Measurements from ENCODE around the gene COL17A1. TPM values are rescaled to one million over a fixed set of nuclear protein-coding genes. Genes with fewer than 3 reads are reported as not detected.
A peak's percentile ranks its signal among the peaks of the same experiment; 100 is the strongest.

The COL17A1 gene
- total RNA-seq, 1 donor from 2014 or later = 10.1 TPM

- peaks cover 4% of the 10 kb centered on the region for H3K9me3 Mint-ChIP-seq (ENCODE audit: unreplicated experiment)
- H3K4me2 ChIP-seq (ENCODE audit: low read length) = peak overlapping the region; percentile 43
- peaks cover 9% of the 10 kb centered on the region for H3K4me1 ChIP-seq (ENCODE audit: insufficient read depth, low read length)
- peak overlapping the region; percentile 27 for H3K4me3 Mint-ChIP-seq (ENCODE audit: unreplicated experiment)
- peaks cover 2% of the 10 kb centered on the region for H3K36me3 Mint-ChIP-seq (ENCODE audit: low read depth, unreplicated experiment)
- no peaks in the 10 kb centered on the region for H3K79me2 ChIP-seq (ENCODE audit: insufficient read depth, low read length)
- no peak overlapping the region for H3K4me3 ChIP-seq (ENCODE audit: insufficient read depth, low read depth, low read length)
- DNase-seq (ENCODE audit: low read depth) (peak; percentile 36), FAIRE-seq (peak; percentile 9)
- H2AFZ ChIP-seq (ENCODE audit: low read depth, low read length) = no peak overlapping the region
- H3K27me3 ChIP-seq (ENCODE audit: insufficient read depth, low read length) = no peaks in the 10 kb centered on the region
- H3K27ac Mint-ChIP-seq (ENCODE audit: unreplicated experiment) = peak overlapping the region; percentile 41
- peaks cover 19% of the 10 kb centered on the region for H3K4me1 Mint-ChIP-seq (ENCODE audit: low read depth, unreplicated experiment)
- no peak overlapping the region for H3K9ac ChIP-seq (ENCODE audit: low read length)
- H3K36me3 ChIP-seq (ENCODE audit: insufficient read depth, low read length) = no peaks in the 10 kb centered on the region
- TF ChIP-seq CTCF (IDR thresholded peaks at IDR 0.05; ENCODE audit: insufficient read depth, low read depth, low read length) (no peak), EZH2 (IDR thresholded peaks at IDR 0.05; ENCODE audit: insufficient read depth, low read length) (no peak)
- no peaks in the 10 kb centered on the region for H3K9me3 ChIP-seq (ENCODE audit: insufficient read depth, low read depth, low read length)
- peaks cover 2% of the 10 kb centered on the region for H3K27me3 Mint-ChIP-seq (ENCODE audit: low read depth, unreplicated experiment)
- H4K20me1 ChIP-seq (ENCODE audit: insufficient read depth, low read length) = no peaks in the 10 kb centered on the region
- H3K27ac ChIP-seq (ENCODE audit: low read depth, low read length) = peak overlapping the region; percentile 55
Measured at GRCh38 chr10:104098358-104098925, 12.8 kb upstream of the COL17A1 start.

- Histone ChIP-seq H3K36me3 (ENCODE audit: insufficient read depth, low read length) (no peaks in the 10 kb centered on the region), H3K27ac (ENCODE audit: low read depth, low read length) (no peak overlapping the region), H3K4me2 (ENCODE audit: low read length) (no peak overlapping the region), H3K9ac (ENCODE audit: low read length) (no peak overlapping the region), H4K20me1 (ENCODE audit: insufficient read depth, low read length) (no peaks in the 10 kb centered on the region), H3K4me1 (ENCODE audit: insufficient read depth, low read length) (peaks cover 9% of the 10 kb centered on the region), H2AFZ (ENCODE audit: low read depth, low read length) (no peak overlapping the region), H3K4me3 (ENCODE audit: insufficient read depth, low read depth, low read length) (no peak overlapping the region), H3K27me3 (ENCODE audit: insufficient read depth, low read length) (no peaks in the 10 kb centered on the region), H3K79me2 (ENCODE audit: insufficient read depth, low read length) (no peaks in the 10 kb centered on the region), H3K9me3 (ENCODE audit: insufficient read depth, low read depth, low read length) (no peaks in the 10 kb centered on the region)
- FAIRE-seq (no peak), DNase-seq (ENCODE audit: low read depth) (no peak)
- H3K27me3 Mint-ChIP-seq (ENCODE audit: low read depth, unreplicated experiment) = no peaks in the 10 kb centered on the region
- TF ChIP-seq EZH2 (IDR thresholded peaks at IDR 0.05; ENCODE audit: insufficient read depth, low read length) (no peak), CTCF (IDR thresholded peaks at IDR 0.05; ENCODE audit: insufficient read depth, low read depth, low read length) (no peak)
- peaks cover 19% of the 10 kb centered on the region for H3K4me1 Mint-ChIP-seq (ENCODE audit: low read depth, unreplicated experiment)
- no peak overlapping the region for H3K27ac Mint-ChIP-seq (ENCODE audit: unreplicated experiment)
- no peaks in the 10 kb centered on the region for H3K36me3 Mint-ChIP-seq (ENCODE audit: low read depth, unreplicated experiment)
- H3K9me3 Mint-ChIP-seq (ENCODE audit: unreplicated experiment) = peaks cover 6% of the 10 kb centered on the region
- H3K4me3 Mint-ChIP-seq (ENCODE audit: unreplicated experiment) = no peak overlapping the region
Measured at GRCh38 chr10:104096692-104097091, 11.0 kb upstream of the COL17A1 start.

- Histone ChIP-seq H3K27ac (ENCODE audit: low read depth, low read length) (no peak overlapping the region), H3K4me3 (ENCODE audit: insufficient read depth, low read depth, low read length) (no peak overlapping the region), H3K9ac (ENCODE audit: low read length) (no peak overlapping the region), H3K4me1 (ENCODE audit: insufficient read depth, low read length) (no peaks in the 10 kb centered on the region), H4K20me1 (ENCODE audit: insufficient read depth, low read length) (no peaks in the 10 kb centered on the region), H3K4me2 (ENCODE audit: low read length) (no peak overlapping the region), H3K27me3 (ENCODE audit: insufficient read depth, low read length) (no peaks in the 10 kb centered on the region), H3K9me3 (ENCODE audit: insufficient read depth, low read depth, low read length) (no peaks in the 10 kb centered on the region), H3K79me2 (ENCODE audit: insufficient read depth, low read length) (no peaks in the 10 kb centered on the region), H2AFZ (ENCODE audit: low read depth, low read length) (no peak overlapping the region), H3K36me3 (ENCODE audit: insufficient read depth, low read length) (no peaks in the 10 kb centered on the region)
- Mint-ChIP-seq H3K36me3 (ENCODE audit: low read depth, unreplicated experiment) (no peaks in the 10 kb centered on the region), H3K27me3 (ENCODE audit: low read depth, unreplicated experiment) (no peaks in the 10 kb centered on the region), H3K27ac (ENCODE audit: unreplicated experiment) (no peak overlapping the region), H3K9me3 (ENCODE audit: unreplicated experiment) (peaks cover 13% of the 10 kb centered on the region), H3K4me3 (ENCODE audit: unreplicated experiment) (no peak overlapping the region), H3K4me1 (ENCODE audit: low read depth, unreplicated experiment) (peaks cover 8% of the 10 kb centered on the region)
- FAIRE-seq (no peak), DNase-seq (ENCODE audit: low read depth) (no peak)
- TF ChIP-seq EZH2 (IDR thresholded peaks at IDR 0.05; ENCODE audit: insufficient read depth, low read length) = no peak
- TF ChIP-seq CTCF (IDR thresholded peaks at IDR 0.05; ENCODE audit: insufficient read depth, low read depth, low read length) = no peak
Measured at GRCh38 chr10:104092749-104093148, 7.1 kb upstream of the COL17A1 start.
